ENCODE measurements around the gene GPR34.
A peak's percentile ranks its signal among the peaks of the same experiment; 100 is the strongest.
"Not testable (repeated sequence)": the region's sequence is repeated elsewhere in the genome, so short reads cannot be mapped to it uniquely, and the experiment has no call there.

The GPR34 gene

GRCh38 chrX:41688835-41689234 is at the start of gene GPR34:
GPR34 (plus strand) TSS chrX:41688973; CDS start chrX:41695634, 6,661 bp downstream.
- peak; percentile 50 for DNase-seq

DNA sequence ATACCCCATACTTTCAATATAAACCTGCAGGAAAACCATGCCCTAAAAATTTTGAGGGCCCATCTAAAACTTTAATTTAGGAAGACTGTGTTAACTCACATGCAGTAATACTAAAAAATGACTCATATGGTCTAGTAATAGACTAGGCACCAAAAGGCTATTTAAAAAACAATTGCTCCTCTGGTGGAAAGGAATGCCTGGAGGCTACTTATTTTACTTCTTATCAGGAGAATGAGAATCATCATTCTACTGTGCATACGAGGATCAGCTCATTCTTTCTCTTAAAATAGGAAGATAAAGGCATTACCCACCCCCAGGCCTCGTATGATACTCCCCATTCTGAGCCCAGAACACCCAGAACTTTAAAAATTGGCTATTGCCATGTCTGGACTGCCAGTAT is 42.6 kb upstream of the GPR34 start:
- DNase-seq = not testable (repeated sequence)

DNA sequence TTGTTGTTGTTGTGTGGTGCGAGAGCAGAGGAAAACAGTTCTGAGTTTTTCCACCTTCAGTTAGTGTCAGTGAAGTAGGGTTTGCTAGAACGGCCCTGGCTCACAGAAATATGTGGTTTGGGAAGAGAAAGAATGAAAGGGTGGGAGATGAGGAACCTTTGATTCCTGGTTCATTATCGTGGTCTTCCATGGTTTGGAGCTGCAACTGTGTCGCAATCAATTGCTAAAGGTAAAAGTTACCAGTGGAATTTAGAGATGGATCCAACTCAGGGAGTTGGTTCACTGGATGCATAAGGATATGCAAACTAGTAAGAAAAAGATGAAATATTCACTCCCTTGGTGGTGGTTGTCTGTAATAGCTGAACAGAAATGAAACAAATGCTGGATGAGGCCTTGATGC is 35.6 kb upstream of the GPR34 start:
- DNase-seq = no peak

DNA sequence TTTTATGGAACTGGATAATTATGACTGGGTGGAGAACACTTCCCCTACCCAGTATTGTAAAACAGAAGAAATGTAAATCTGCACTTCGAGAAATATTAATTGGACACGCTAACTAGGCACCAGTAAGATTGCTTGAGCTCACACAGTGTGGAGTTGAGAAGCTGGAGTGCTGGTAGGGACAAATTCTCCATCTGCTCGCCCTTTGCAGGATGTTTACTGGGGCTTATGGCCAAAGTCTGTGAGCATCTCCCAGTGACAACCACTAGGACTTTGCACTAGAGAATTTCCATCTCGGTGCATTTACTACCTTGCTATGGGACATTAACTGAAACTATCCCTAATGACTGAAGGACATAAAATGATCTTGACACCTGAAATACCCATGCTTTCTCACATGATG is 33.7 kb upstream of the GPR34 start:
- DNase-seq = no peak

DNA sequence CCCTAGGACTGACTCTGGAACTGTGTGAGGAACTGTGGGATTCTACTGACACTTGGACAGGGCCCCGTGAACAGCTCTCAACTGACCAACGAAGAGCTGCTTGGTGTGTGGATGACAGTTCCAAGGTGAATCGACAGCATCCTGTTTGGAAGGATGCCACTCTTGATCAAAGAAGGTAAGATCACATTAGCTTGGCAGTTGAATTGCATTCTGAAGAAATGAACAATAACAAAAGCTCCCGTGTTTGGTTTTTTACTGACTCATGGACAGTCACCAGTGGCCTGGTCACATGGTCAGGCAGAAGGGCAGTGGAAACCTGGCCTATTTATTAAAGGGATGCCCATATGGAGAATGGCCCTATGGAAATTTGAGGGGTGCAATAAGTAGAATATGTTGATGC is 33.1 kb upstream of the GPR34 start:
- DNase-seq = no peak

DNA sequence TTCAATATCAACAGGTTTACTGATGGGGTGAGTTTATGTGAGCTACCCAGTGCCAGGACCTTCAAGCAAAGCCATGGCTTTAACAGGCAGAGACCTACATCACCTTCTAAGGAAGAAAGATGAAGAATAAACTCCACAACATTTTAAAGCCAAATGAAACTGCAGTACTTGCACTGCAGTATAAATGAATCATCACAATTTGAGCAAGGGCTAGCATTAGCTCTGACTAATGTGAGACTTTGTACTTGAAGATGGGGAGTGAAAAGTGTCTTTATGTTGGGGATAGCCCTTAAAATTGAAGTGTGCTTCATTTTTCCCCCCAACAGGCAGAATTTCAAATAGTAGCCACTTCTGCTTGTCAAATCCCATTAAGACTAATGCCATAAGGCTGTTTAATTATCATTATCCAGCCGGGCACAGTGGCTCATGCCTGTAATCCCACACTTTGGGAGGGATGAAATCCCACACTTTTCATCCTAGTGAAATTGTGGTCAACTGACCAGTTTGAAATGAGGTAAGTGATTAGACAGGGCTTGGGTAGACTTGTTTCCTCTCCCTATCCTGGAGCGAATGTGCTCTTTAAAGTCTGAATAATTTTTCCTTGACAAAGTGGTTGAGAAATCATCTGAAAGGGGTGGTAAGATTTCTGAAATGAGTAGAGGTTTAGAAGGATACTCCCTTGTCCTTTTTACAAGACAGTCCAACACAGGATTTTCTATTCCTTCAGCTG is 27.2 kb upstream of the GPR34 start:
- no peak for DNase-seq

- no peak for DNase-seq
These were observed 24.3 kb upstream of the GPR34 start for GRCh38 chrX:41664375-41664901.

- no peak for DNase-seq
These were observed 23.9 kb upstream of the GPR34 start for GRCh38 chrX:41664908-41665307.

- DNase-seq = no peak
These were observed 23.1 kb upstream of the GPR34 start for GRCh38 chrX:41665686-41666085.

DNA sequence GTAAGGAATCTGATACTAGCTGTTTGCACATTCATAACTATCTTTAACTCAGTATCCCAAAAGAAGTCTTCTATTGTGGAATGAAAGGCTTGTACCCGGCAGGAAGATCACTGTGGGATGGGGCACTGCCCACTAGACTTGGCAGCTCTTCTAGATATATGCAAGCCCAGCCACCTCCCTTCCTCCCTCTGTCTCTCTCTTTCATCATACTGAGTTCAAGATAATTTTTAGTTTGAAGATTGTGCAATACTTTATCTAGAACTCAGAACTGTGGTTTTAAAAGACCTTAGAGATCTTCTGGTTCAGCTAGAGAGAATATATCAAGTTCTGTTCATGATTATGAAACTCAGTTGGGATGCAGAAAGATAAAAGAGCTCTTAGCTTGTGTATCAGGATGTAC is 22.5 kb upstream of the GPR34 start:
- peak; percentile 70 for DNase-seq

DNA sequence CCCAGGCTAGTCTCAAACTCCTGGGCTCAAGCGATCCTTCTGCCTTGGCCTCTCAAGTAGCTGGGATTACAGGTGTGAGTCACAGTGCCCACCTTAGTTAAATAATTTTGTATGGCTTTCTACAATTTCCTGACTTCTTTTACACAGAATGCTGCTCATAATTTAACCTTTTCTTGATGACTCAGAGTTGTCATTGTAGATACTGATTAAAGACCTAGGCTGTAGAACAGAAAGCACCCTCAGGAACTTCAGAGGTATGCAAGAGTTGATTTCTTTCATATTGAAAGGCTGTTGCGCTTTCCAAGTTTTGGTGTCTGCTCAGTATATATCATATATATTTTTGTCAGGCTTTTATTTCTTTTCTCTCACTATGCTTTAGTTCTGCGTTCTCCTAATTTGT is 21.1 kb upstream of the GPR34 start:
- no peak for DNase-seq

GRCh38 chrX:41670112-41670511 is 18.7 kb upstream of the GPR34 start:
- no peak for DNase-seq

DNA sequence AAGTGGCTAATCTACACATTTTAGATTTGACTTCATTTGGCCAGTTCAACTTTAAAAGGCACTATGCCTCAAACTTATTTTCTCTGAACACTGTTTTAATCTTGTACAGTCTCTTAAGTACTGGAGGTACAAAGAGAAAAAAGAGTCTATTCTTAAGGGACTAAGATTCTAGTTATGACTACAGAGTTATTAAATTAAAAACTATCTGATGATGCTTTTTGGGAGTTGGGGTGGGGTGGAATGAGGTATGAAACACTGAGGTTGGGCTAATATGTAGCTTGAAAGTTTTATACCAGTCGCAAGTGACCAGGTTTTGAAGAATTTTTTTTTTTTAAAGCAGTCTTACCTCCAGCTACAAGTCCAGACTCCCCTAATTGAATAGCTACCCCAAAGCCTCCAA is 17.7 kb upstream of the GPR34 start:
- DNase-seq = no peak

- DNase-seq = no peak
These were observed 16.1 kb upstream of the GPR34 start for GRCh38 chrX:41672643-41673042.

DNA sequence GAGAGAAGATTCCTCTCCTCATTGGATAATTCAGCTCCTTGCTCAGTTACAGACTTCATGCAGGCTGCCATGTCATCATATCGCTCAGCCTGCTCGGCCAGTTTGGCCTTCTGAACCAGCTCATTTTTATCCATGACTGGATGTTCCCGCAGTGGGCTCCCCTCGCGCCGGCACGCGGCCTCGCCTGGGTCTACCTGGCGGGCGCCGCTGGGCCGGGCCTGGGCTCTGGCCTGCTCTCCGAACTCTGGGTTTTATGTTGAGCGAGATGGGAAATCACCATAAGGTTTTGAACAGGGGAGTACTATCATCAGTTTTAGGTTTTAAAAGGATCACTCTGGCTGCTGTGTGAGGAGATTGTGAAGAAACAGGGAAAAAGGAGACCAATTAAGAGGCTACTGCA is 12.4 kb upstream of the GPR34 start:
- not testable (repeated sequence) for DNase-seq

- no peak for DNase-seq
These were observed 11.4 kb upstream of the GPR34 start for GRCh38 chrX:41677183-41678060.

GRCh38 chrX:41684138-41684537 is 4.6 kb upstream of the GPR34 start:
- no peak for DNase-seq

DNA sequence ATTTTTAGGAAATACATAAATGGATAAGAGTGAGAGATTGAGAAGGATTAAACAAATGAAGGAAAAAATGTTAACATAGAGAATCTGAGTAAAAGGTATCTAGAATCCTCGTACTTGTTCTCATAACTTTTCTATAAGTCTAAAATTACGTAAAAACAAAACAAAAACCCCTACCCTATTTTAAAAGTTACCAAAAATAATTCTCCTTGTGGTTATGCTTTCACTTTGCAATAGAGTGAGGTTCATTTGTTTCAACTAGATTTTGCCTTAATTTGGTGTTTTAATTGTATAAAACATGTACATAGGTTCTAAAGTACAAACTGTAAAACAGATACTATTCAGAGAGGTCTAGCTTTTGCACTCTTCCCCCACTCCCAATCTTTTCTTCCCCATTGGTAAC is 3.8 kb upstream of the GPR34 start:
- DNase-seq = no peak

DNA sequence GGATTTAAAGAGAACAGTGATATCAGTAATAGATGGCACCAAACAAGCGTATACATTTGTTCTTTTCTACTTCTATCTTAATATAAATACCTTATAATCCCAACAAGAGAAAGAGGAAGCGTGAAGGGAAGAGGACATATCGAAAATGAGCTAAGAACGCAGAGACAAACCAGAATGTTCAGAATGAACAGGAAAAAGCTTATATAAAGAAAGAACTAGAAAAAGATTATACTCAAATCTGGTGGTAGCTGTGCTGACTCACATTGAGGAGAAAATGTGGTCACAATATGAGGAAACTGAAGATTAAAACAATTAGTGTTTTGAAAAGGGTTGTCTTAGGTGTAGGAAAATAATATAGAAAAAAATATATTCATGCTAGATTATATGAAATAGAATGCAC is 2.0 kb upstream of the GPR34 start:
- DNase-seq = peak; percentile 60

GRCh38 chrX:41688156-41688555 is 617 bp upstream of the GPR34 start:
- peak; percentile 57 for DNase-seq

GRCh38 chrX:41689711-41690110 is 938 bp downstream of the GPR34 start:
- no peak for DNase-seq

DNA sequence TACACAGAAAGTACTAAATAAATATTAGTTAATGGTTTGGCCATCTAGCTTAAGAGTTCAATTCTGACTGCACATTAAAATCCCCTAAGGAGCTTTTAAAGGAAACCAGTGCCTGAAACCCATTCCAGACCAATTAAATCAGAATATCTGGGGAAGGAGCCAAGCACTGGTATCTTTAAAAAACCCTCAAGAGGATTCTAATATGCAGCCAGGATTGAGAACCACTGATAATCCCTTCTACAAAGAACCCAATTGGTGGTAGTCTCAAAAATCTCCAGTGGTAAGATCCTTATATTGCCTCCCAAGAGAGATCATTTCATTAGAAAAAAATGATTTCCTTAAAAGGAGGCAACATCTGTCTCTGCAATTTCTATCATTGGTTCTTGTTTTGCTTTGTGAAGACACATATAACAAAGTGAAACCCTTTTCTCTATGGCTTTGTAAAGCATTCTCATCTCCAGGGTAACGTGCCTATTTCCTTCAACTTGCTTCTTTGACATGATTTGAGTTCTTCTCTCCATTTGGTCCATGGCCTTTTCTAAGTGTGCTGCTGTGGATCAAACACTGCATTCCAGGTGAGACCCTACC is 3.5 kb downstream of the GPR34 start:
- DNase-seq = no peak

- no peak for DNase-seq
These were observed 4.3 kb downstream of the GPR34 start for GRCh38 chrX:41693024-41693423.

DNA sequence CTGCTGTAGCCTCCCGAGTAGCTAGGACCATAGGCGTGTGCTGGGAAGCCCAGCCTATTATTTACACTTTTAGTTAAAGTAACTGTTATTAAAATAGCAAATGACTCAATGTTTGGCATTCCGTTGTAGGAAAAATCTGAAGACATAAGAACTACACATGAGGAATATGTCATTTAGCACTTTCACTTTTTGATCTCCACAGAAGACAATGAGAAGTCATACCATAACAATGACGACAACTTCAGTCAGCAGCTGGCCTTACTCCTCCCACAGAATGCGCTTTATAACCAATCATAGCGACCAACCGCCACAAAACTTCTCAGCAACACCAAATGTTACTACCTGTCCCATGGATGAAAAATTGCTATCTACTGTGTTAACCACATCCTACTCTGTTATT is 6.7 kb downstream of the GPR34 start:
- DNase-seq = no peak

All from hematopoietic multipotent progenitor cell treated with erythropoietin and hydrocortisone succinate and interleukin-3 and kit ligand, for 4 days (in vitro differentiated cells).